Stimulated activated CD4-positive, alpha-beta T cell treated with anti-CD3 and anti-CD28 coated beads, Interleukin-15, amount 100 ng/mL, for 1 hour (primary cell): ENCODE results near the gene PI4KB.
A peak's percentile ranks its signal among the peaks of the same experiment; 100 is the strongest.

Experiments used
- DNase-seq, 2 donors: peaks; one replicate each; pipeline ENCODE4 v3.0.0-alpha.2; 2020; ENCODE audit warnings: low read depth in 1 of 2, low spot score in 1 of 2

PI4KB gene

GRCh38 chr1:151312826-151313225 is 14.4 kb downstream of the PI4KB start:
- DNase-seq: no peak

DNA sequence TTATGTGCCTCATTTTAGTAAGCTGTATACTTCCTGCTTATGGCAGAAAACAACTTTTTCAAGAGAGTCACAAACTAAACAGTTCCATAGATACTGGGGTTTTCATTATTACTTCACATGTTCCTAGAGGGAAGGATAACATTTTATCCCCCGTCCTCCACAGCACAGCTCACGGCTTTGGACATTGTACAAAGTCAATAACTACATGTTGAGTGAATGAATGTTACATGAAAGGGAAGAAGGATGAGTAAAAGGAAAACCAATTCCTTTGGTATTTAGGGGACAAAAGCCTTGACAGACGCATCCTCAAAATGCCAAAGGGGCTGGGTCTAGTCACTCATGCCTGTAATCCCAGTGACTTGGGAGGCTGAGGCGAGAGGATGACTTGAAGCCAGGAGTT is 14.8 kb downstream of the PI4KB start:
- no peak for DNase-seq

GRCh38 chr1:151311589-151312331 is 15.5 kb downstream of the PI4KB start:
- peak; percentile 38 to 41 for DNase-seq

DNA sequence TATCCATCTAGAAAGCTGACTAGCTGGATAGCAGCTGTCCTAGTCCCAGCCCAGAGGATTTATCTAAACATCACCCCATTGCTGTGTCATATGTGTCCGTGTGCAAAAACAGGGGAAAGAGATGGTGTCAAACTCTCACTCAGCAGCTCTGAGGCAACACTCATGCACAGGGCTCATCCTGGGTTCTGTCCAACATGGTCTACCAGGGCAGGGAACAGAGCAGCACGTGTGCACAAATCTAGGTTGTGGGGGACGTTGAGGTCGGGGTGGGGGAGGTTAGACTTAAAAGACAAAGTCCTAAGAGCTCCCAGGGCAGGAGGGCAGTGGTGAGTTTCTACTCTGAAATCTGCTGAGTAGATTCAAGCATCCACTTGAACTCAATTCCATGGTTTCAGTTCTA is 16.2 kb downstream of the PI4KB start:
- no peak for DNase-seq

DNA sequence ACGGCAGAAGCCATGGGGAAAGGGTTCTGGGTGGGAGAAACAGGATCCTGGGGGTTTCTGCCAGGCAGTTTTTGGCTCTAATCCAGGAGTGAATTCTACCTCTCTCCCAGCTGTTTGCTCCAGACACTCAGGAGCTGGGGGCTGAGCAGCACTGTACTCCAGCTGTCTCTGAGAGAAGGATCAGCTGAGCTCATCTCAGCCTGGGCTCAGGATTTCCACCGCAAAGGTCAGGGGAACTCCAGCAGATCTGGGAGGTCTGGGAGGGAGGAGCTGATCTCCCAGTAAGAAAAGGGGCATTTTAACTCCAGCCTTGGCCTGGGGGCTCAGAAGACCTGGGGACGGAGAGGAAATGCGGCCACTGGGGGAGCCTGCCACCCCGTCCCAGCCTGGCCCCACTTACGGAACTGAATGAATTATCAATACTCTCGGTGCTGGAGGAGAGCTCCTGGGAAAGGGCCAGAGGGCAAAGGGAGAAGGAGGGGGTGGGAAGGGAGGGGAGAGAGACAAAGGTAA is 17.3 kb downstream of the PI4KB start:
- no peak for DNase-seq

GRCh38 chr1:151294742-151295462 is 32.3 kb downstream of the PI4KB start:
- no peak for DNase-seq

- no peak for DNase-seq
These were observed 34.1 kb downstream of the PI4KB start for GRCh38 chr1:151293093-151293492.

- DNase-seq: no peak
These were observed 34.8 kb downstream of the PI4KB start for GRCh38 chr1:151292207-151293030.

- no peak for DNase-seq
These were observed 36.4 kb downstream of the PI4KB start for GRCh38 chr1:151290709-151291303.

DNA sequence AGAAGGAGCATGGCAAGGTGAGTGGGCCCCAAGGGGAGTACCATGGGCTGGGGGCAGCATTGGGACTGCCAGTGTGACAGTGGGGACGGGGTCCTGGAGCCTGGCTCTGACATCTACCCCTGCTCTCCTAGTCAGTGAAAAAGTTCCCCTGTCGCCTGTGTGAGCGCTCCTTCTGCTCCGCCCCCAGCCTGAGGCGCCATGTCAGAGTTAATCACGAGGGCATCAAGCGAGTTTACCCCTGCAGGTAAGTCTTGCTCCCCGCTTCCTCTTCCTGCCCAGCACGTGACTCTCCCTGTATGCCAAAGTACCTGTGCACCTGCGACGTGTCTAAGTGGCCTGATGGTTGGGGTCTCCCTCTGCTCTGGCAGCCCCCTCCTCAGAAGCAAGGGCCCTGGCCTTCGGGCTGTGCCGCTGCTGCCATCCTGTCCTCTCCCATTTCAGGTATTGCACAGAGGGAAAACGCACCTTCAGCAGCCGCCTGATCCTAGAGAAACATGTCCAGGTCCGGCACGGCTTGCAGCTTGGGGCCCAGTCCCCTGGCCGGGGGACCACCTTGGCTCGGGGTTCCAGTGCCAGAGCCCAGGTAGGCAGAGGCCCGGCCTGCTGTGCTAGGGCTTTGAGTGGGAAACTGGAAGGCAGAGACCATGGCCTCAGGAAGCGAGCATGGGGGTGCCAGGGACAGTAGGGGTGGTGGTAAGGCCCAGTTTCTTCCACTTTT is 37.1 kb downstream of the PI4KB start:
- DNase-seq: no peak

- DNase-seq: no peak
These were observed 37.9 kb downstream of the PI4KB start for GRCh38 chr1:151289080-151289935.

GRCh38 chr1:151288502-151288901 is 38.7 kb downstream of the PI4KB start:
- no peak for DNase-seq

GRCh38 chr1:151287767-151288500 is 39.3 kb downstream of the PI4KB start:
- no peak for DNase-seq

GRCh38 chr1:151287341-151287699 is 39.9 kb downstream of the PI4KB start:
- no peak for DNase-seq

GRCh38 chr1:151286619-151287340 is 40.4 kb downstream of the PI4KB start:
- no peak for DNase-seq

- DNase-seq: no peak
These were observed 43.1 kb downstream of the PI4KB start for GRCh38 chr1:151284013-151284577.

GRCh38 chr1:151282883-151283725 is 44.1 kb downstream of the PI4KB start:
- DNase-seq: no peak
